Measurements from ENCODE around the gene CBLB. TPM values are rescaled to one million over a fixed set of nuclear protein-coding genes. Genes with fewer than 3 reads are reported as not detected.

Gene CBLB
- total and polyA plus RNA-seq, 7 donors: 4.2 to 18.2 (median 12.1) TPM

GRCh38 chr3:105714453-105714852 is 154.4 kb downstream of the CBLB start:
- no peak for TF ChIP-seq CTCF (IDR thresholded peaks at IDR 0.05)
- Histone ChIP-seq H3K27me3 (ENCODE audit: insufficient read depth in 3 of 3, low read length in 2 of 3) (no peaks in the 10 kb centered on the region), H3K9me3 (no peaks in the 10 kb centered on the region), H3K36me3 (ENCODE audit: insufficient read depth in 1 of 2, low read depth in 1 of 2) (peaks cover 3 to 73% of the 10 kb centered on the region in 2 donors), H3K4me3 (no peak overlapping the region), H3K4me1 (no peaks in the 10 kb centered on the region), H3K27ac (no peak overlapping the region)
- ATAC-seq: no peak
- WGBS, 3 donors: 96 to 99% (median 96%) methylated on average over 6 of the region's 6 CpGs
- intact Hi-C loops (cut with DNase I): no loop called here
- no peak for DNase-seq

DNA sequence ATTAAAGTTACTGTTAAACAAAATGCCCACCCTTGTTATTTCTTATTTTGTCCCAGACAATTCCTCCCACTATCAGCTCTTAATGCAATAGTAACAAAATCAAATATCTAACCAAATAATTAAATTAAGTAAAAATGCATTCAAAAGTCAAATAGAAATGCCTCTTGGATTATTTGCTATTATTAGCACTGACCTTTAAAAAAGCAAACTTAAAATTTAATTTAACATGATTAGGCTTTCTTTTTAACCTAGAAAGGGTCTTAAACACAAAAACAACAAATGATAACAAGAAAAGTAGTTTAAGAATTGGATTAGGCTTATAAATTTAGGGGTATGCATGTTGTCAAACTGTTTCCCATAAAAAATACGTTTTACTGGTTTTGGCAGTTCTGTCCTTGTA is 159.8 kb downstream of the CBLB start:
- Histone ChIP-seq H3K27ac (no peak overlapping the region), H3K27me3 (ENCODE audit: insufficient read depth in 3 of 3, low read length in 2 of 3) (no peaks in the 10 kb centered on the region), H3K4me3 (no peak overlapping the region), H3K9me3 (no peaks in the 10 kb centered on the region), H3K4me1 (no peaks in the 10 kb centered on the region), H3K36me3 (ENCODE audit: insufficient read depth in 1 of 2, low read depth in 1 of 2) (peaks cover 0 to 28% of the 10 kb centered on the region in 2 donors)
- DNase-seq (no peak), ATAC-seq (no peak)
- TF ChIP-seq CTCF (IDR thresholded peaks at IDR 0.05): no peak
- intact Hi-C loops (cut with DNase I): no loop called here
- 71 to 85% (median 76%) methylated on average over 1 of the region's 1 CpG for WGBS, 3 donors

GRCh38 chr3:105707009-105707408 is 161.8 kb downstream of the CBLB start:
- no peaks in the 10 kb centered on the region for H3K27me3 ChIP-seq (ENCODE audit: insufficient read depth in 3 of 3, low read length in 2 of 3)
- H3K36me3 ChIP-seq (ENCODE audit: insufficient read depth in 1 of 2, low read depth in 1 of 2): peaks cover 1 to 37% of the 10 kb centered on the region in 2 donors
- no peak for TF ChIP-seq CTCF (IDR thresholded peaks at IDR 0.05)
- H3K4me3 ChIP-seq: no peak overlapping the region
- ATAC-seq (no peak), DNase-seq (no peak)
- no peak overlapping the region for H3K27ac ChIP-seq
- H3K9me3 ChIP-seq: no peaks in the 10 kb centered on the region
- WGBS, 3 donors: 88 to 96% (median 89%) methylated on average over 2 of the region's 2 CpGs
- no peaks in the 10 kb centered on the region for H3K4me1 ChIP-seq
- intact Hi-C loops (cut with DNase I): no loop called here

- no peaks in the 10 kb centered on the region for H3K4me1 ChIP-seq
- H3K36me3 ChIP-seq (ENCODE audit: insufficient read depth in 1 of 2, low read depth in 1 of 2): peaks cover 4 to 46% of the 10 kb centered on the region in 2 donors
- WGBS, 3 donors: 96 to 98% (median 97%) methylated on average over 4 of the region's 4 CpGs
- H3K9me3 ChIP-seq: no peaks in the 10 kb centered on the region
- DNase-seq (no peak), ATAC-seq (no peak)
- H3K4me3 ChIP-seq: no peak overlapping the region
- H3K27me3 ChIP-seq (ENCODE audit: insufficient read depth in 3 of 3, low read length in 2 of 3): no peaks in the 10 kb centered on the region
- H3K27ac ChIP-seq: no peak overlapping the region
- intact Hi-C loops (cut with DNase I): no loop called here
- no peak for TF ChIP-seq CTCF (IDR thresholded peaks at IDR 0.05)
Observed at GRCh38 chr3:105704726-105705410, 163.9 kb downstream of the CBLB start.

GRCh38 chr3:105700575-105700974 is 168.2 kb downstream of the CBLB start:
- no peak for ATAC-seq
- WGBS, 3 donors: 96 to 100% (median 97%) methylated on average over 1 of the region's 1 CpG
- H3K9me3 ChIP-seq: no peaks in the 10 kb centered on the region
- DNase-seq: no peak
- H3K4me3 ChIP-seq: no peak overlapping the region
- intact Hi-C loops (cut with DNase I): no loop called here
- TF ChIP-seq CTCF (IDR thresholded peaks at IDR 0.05): no peak
- no peaks in the 10 kb centered on the region for H3K4me1 ChIP-seq
- no peaks in the 10 kb centered on the region for H3K27me3 ChIP-seq (ENCODE audit: insufficient read depth in 3 of 3, low read length in 2 of 3)
- H3K27ac ChIP-seq: no peak overlapping the region
- peaks cover 4 to 54% of the 10 kb centered on the region in 2 donors for H3K36me3 ChIP-seq (ENCODE audit: insufficient read depth in 1 of 2, low read depth in 1 of 2)

All from psoas muscle (tissue), 8 donors.